ENCODE measurements around the gene MAP2K5.

MAP2K5 gene

DNA sequence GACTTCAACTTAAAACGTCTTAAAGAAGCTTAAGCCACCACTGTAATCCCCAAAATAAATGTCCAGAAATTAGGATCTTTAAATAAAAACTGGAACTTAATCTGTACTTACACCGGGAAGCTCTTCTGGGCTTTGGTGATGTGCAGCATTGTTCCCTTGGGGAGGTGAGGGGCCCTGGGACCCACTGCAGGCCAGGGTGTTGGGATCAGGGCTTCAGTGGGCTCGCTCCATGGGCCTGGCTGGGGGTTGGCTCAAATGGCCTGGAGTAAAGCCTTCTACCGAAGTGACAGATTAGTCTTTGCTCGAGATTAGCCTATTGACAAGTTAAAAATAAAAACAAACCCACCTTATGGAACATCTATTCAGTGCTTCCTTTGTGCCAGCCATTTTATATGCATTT is 303.5 kb downstream of the MAP2K5 start:
- no peak for DNase-seq

DNA sequence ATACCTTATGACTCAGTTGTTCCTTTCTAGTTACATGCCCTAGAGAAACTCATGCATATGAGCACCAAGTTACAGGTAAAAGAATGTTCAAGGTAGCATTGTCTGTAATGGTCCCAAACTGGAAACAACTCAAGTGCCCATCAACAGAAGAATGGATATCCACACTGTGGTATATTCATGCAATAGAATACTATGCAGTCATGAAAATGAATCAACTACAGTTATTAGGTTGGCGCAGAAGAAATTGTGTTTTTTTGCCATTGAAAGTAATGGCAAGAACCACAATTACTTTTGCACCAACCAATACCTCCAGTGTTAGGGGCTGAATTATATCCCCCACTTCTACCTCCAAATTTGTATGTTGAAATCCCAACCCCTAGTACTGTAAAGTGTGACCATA is 307.0 kb downstream of the MAP2K5 start:
- no peak for DNase-seq

GRCh38 chr15:67850336-67850735 is 307.8 kb downstream of the MAP2K5 start:
- DNase-seq, result no peak

DNA sequence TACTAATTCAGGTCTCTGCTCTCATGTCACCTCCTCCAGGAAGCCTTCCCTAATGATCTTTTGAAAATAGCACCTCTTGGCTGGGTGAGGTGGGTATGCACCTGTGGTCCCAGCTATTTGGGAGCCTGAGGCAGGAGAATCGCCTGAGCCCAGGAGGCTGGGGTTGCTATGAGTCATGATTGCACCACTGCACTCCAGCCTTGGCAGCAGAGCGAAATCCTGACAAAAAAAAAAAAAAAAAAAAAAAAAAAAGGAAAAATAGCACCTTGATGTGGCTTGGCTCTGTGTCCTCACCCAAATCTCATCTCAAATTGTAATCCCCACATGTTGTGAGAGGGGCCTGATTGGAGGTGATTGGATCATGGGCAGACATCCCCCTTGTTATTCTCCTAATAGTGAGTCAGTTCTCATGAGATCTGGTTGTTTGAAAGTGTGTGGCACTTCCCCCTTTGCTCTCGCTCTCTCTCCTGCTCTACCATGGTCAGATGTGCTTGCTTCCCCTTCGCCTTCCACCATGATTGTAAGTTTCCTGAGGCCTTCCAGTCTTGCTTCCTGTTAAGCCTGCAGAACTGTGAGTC is 308.6 kb downstream of the MAP2K5 start:
- no peak for DNase-seq

GRCh38 chr15:67852418-67852817 is 309.9 kb downstream of the MAP2K5 start:
- no peak for DNase-seq

DNA sequence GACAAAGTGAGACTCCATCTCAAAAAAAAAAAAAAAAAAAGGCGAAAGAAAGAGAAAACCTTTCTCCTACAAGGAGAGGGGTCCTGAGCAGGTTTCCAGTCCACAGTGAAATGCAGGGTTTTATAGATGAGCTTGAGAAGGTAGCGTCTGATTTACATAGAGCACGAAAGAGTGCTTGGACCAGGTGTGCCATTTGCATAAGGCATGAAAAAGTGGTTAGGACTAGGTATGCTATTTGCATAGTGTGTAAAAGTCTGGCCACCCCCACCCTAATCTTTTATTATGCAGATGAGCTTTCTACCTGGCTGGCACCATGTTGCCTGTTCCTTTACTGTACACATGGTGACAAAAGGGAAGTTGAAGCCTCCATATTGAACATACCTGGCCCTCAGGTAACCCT is 311.0 kb downstream of the MAP2K5 start:
- no peak for DNase-seq

DNA sequence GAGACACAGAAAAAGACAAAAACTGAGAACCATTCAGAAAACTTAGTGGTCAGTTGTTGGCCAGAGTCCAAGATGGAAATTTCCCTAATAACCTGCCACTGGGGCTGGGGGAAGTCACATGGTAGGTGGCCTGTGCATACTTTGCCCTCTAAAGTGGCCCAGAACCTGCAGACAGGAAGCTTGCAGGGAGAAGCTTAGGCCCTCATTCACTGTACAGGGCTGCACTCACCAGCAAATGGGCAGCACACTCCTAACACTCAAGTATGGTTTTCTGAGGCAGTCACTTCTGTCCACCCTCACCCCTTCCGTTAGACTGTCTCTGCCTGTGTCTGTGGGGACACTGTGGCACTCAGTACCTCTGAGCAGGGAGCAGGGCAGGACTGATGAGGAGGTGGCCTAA is 311.9 kb downstream of the MAP2K5 start:
- DNase-seq, result no peak

GRCh38 chr15:67855842-67856241 is 313.3 kb downstream of the MAP2K5 start:
- no peak for DNase-seq

Data from stimulated activated CD4-positive, alpha-beta T cell treated with anti-CD3 and anti-CD28 coated beads, Interleukin-15, amount 100 ng/mL, for 24 hours (primary cell).